DOHH2 (cell line): Measurements from ENCODE around the gene ARID1B.

Experiments used
- H3F3A ChIP-seq: fragments of 200-600 bp; sonication (generic), shearing (Covaris generic); 2 replicates; pipeline ENCODE4 v1.6.0; 2016; ENCODE audit warnings: antibody characterized with exemption, mild to moderate bottlenecking; ENCODE audit not compliant: control insufficient read depth, insufficient read depth
- H3K27ac ChIP-seq: fragments of 200-600 bp; sonication (generic); 2 replicates; pipeline ENCODE4 v1.5.1; 2014; ENCODE audit warnings: low read depth, mild to moderate bottlenecking, low read length, moderate library complexity
- H3K27me3 ChIP-seq: fragments of 200-600 bp; sonication (generic); 2 replicates; pipeline ENCODE4 v1.6.1; 2014; ENCODE audit warnings: mild to moderate bottlenecking, low read length, mixed read lengths; ENCODE audit not compliant: control insufficient read depth
- H3K36me3 ChIP-seq: fragments of 200-600 bp; sonication (generic); 2 replicates; pipeline ENCODE4 v1.6.1; 2014; ENCODE audit warnings: mild to moderate bottlenecking, low read length, moderate library complexity, mixed read lengths; ENCODE audit not compliant: control insufficient read depth
- H3K4me1 ChIP-seq: fragments of 200-600 bp; sonication (generic); 2 replicates; pipeline ENCODE4 v1.6.1; 2014; ENCODE audit warnings: mild to moderate bottlenecking, low read length, mixed read lengths; ENCODE audit not compliant: control insufficient read depth
- H3K4me2 ChIP-seq: fragments of 200-600 bp; sonication (generic); 2 replicates; pipeline ENCODE4 v1.6.0; 2014; ENCODE audit warnings: mild to moderate bottlenecking, low read length, moderate library complexity
- H3K4me3 ChIP-seq: fragments of 200-600 bp; sonication (generic); 2 replicates; pipeline ENCODE4 v1.5.1; 2014; ENCODE audit warnings: mild to moderate bottlenecking, low read length, mixed read lengths
- H3K79me2 ChIP-seq: fragments of 200-600 bp; sonication (generic); 2 replicates; pipeline ENCODE4 v1.6.1; 2014; ENCODE audit warnings: mild to moderate bottlenecking, low read length, mixed read lengths; ENCODE audit not compliant: control insufficient read depth
- H3K9me2 ChIP-seq: fragments of 200-600 bp; sonication (generic); replicated peaks from 2 replicates; pipeline ENCODE4 v1.6.1; 2014; ENCODE audit warnings: mild to moderate bottlenecking, low read length, mixed read lengths; ENCODE audit not compliant: control insufficient read depth
- H3K9me3 ChIP-seq: fragments of 200-600 bp; sonication (generic); 2 replicates; pipeline ENCODE4 v1.6.1; 2014; ENCODE audit warnings: antibody characterized with exemption, low read length, mixed read lengths; ENCODE audit not compliant: control insufficient read depth, insufficient read depth
- H4K20me1 ChIP-seq: fragments of 200-600 bp; sonication (generic); 2 replicates; pipeline ENCODE4 v1.6.0; 2014; ENCODE audit warnings: low read depth, mild to moderate bottlenecking, antibody characterized with exemption, low read length, moderate library complexity; ENCODE audit not compliant: control insufficient read depth, insufficient read depth
- EZH2phosphoT487 ChIP-seq: fragments of 200-600 bp; sonication (generic); IDR thresholded peaks from 2 replicates; pipeline ENCODE4 v1.6.1; 2017; ENCODE audit warnings: borderline replicate concordance, mild to moderate bottlenecking, antibody characterized with exemption, low read length, moderate library complexity, mixed read lengths
- TF ChIP-seq, protein P1 (sequence below): fragments of 200-600 bp; sonication (generic); IDR thresholded peaks from one replicate; pipeline ENCODE4 v1.5.1; 2014; ENCODE audit warnings: antibody characterized with exemption, mild to moderate bottlenecking, low read depth, low read length; ENCODE audit not compliant: poor library complexity, severe bottlenecking

The ARID1B gene

DNA sequence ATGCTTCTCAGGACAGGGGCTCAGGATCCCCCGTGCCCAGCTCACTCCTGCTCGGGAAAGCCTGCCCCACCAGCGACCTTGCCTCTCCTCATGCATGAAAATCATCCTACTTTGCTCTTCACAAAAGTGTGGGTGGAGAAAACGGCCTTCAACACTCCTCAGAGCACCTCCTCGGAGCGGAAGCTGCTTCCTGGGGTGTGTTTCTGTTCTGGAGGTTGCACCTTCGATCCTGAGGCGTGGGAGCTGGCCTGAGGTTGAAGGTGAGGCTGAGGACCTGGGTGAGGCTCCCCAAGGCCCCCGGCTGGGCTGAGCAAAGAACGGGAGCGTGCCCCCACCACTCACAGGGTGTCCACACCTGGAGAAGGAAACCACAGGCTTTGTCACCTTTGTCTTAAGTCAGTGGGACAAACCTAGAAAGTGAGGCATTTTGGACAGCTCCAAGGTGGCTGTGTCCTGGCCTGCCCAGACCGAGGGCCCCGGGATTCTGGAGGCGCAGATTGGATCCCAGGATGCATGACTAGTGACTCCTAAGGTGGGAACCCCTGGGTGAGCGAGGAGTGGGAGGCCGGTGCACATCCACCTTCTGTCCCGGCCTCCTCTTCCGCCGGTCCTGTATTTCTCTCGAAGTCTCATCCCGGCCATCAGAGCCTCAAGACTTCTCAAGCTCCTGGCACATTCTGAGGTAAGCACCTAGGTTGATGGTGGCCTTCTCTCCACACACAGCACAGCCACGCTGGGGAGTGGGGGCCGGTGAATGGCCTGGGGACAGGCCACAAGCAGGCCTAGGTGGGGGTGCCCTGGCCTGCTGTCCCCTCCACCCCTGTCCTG, 441.4 kb downstream of the ARID1B start:
- H3K9me2 ChIP-seq = no peaks in the 10 kb centered on the region
- H3K4me1 ChIP-seq = peaks cover 30% of the 10 kb centered on the region
- H3K4me2 ChIP-seq = no peak overlapping the region
- no peaks in the 10 kb centered on the region for H3K9me3 ChIP-seq
- no peaks in the 10 kb centered on the region for H3K36me3 ChIP-seq
- no peak overlapping the region for H3K4me3 ChIP-seq
- H3K27ac ChIP-seq = no peak overlapping the region
- H3F3A ChIP-seq = peaks cover 12% of the 10 kb centered on the region; the same call in 1 of the 2 replicates
- H3K79me2 ChIP-seq = no peaks in the 10 kb centered on the region
- no peaks in the 10 kb centered on the region for H4K20me1 ChIP-seq
- H3K27me3 ChIP-seq = no peaks in the 10 kb centered on the region
- TF ChIP-seq, protein P1, sequence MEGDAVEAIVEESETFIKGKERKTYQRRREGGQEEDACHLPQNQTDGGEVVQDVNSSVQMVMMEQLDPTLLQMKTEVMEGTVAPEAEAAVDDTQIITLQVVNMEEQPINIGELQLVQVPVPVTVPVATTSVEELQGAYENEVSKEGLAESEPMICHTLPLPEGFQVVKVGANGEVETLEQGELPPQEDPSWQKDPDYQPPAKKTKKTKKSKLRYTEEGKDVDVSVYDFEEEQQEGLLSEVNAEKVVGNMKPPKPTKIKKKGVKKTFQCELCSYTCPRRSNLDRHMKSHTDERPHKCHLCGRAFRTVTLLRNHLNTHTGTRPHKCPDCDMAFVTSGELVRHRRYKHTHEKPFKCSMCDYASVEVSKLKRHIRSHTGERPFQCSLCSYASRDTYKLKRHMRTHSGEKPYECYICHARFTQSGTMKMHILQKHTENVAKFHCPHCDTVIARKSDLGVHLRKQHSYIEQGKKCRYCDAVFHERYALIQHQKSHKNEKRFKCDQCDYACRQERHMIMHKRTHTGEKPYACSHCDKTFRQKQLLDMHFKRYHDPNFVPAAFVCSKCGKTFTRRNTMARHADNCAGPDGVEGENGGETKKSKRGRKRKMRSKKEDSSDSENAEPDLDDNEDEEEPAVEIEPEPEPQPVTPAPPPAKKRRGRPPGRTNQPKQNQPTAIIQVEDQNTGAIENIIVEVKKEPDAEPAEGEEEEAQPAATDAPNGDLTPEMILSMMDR = no peak
- no peak for TF ChIP-seq EZH2phosphoT487

DNA sequence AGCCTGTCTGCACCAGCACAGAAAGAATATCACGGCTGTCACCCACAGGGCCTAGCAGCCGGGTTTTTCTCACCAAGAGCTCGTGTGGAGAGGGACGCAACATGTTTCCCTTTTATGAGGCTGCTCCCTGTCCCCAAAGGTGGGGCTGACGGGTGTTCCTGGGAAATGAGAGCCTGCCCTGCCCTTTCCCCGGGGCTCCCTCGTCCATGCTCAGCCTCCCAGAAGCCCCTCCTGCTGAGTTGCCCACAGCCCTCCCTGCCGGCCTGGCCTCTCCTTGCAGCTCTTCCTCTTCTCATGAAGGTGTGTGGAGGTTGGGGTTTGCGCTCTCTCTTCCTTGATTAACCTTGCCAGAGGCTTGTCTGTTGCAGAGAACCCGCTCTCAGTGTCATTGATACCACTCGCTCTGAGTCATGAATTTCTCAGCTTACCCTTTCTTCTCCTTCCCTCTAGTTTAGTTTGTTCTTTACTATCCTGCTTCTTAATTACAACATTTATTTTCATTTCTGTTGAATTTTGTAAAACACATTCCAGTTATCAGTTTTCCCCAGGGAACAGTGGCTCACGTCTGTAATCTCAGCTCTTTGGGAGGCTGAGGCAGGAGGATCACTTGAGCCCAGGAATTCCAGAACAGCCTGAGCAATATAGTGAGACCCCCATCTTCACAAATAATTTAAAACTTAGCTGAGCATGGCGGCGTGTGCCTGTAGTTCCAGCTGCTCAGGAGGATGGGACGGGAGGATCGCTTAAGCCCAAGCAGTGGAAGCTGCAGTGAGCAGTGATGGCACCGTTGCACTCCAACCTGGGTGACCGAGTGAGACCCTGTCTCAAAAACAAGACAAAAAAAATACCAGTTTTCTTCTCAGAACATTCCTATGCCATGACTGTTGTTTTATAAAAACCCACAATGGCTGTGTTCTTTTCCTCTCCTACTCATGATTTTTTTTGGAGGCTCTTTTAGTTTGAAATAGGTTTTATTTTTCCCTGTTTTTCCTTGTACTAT, 442.3 kb downstream of the ARID1B start:
- Histone ChIP-seq H3K27ac (no peak overlapping the region), H3K4me3 (no peak overlapping the region), H3K79me2 (no peaks in the 10 kb centered on the region), H3K4me2 (no peak overlapping the region), H3K27me3 (no peaks in the 10 kb centered on the region), H4K20me1 (no peaks in the 10 kb centered on the region), H3K9me2 (no peaks in the 10 kb centered on the region), H3F3A (peaks cover 16% of the 10 kb centered on the region), H3K4me1 (peaks cover 39% of the 10 kb centered on the region), H3K36me3 (no peaks in the 10 kb centered on the region), H3K9me3 (no peaks in the 10 kb centered on the region)
- TF ChIP-seq, protein P1 = no peak
- no peak for TF ChIP-seq EZH2phosphoT487

DNA sequence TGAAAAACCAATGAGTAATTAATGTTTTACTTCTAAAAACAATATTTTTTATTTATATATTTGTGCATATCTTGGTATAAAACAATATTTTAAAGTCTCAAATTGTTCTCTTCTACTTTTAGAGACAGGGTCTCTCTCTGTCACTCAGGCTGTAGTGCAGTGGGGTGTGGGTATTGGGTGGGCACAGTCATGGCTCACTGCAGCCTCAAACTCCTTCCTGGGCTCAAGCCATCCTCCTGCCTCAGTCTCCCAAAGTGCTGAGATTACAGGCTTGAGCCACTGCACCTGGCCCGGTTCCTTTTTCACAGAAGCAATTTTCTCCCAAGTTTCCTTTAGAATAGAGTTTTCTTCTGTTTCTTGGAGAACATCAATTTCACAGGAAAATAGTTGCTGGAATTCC, 443.3 kb downstream of the ARID1B start:
- no peak overlapping the region for H3K27ac ChIP-seq
- H3K4me3 ChIP-seq = peak overlapping the region; percentile 67
- H3K27me3 ChIP-seq = no peaks in the 10 kb centered on the region
- peaks cover 49% of the 10 kb centered on the region for H3K4me1 ChIP-seq
- peak overlapping the region; percentile 72 for H3K4me2 ChIP-seq
- H3K79me2 ChIP-seq = no peaks in the 10 kb centered on the region
- no peaks in the 10 kb centered on the region for H3K36me3 ChIP-seq
- H3F3A ChIP-seq = peaks cover 16% of the 10 kb centered on the region
- H3K9me2 ChIP-seq = no peaks in the 10 kb centered on the region
- TF ChIP-seq, protein P1 = no peak
- no peak for TF ChIP-seq EZH2phosphoT487
- H4K20me1 ChIP-seq = no peaks in the 10 kb centered on the region
- H3K9me3 ChIP-seq = no peaks in the 10 kb centered on the region
